H9 (cell line): Measurements from ENCODE around the gene LRRC53. TPM values are rescaled to one million over a fixed set of nuclear protein-coding genes. Genes with fewer than 3 reads are reported as not detected.

ENCODE experiments used
- DNase-seq: peaks from one replicate; pipeline ENCODE4 v3.0.0-alpha.2; 2017
- H2AFZ ChIP-seq: one replicate; pipeline ENCODE4 v1.6.1; 2013; ENCODE audit warnings: mild to moderate bottlenecking, low read length, control low read depth, moderate library complexity
- H2AK5ac ChIP-seq: 2 replicates; pipeline ENCODE4 v1.6.1; 2013; ENCODE audit warnings: low read length, control low read depth, mixed read lengths; ENCODE audit not compliant: insufficient read length
- H2BK120ac ChIP-seq: one replicate; pipeline ENCODE4 v1.6.1; 2013; ENCODE audit warnings: low read depth, mild to moderate bottlenecking, low read length, control low read depth, inconsistent platforms; ENCODE audit not compliant: poor library complexity, severe bottlenecking
- H2BK12ac ChIP-seq: 2 replicates; pipeline ENCODE4 v1.6.1; 2013; ENCODE audit warnings: low read length, control low read depth, mixed read lengths, low read depth; ENCODE audit not compliant: insufficient read length
- H2BK15ac ChIP-seq: 2 replicates; pipeline ENCODE4 v1.6.1; 2013; ENCODE audit warnings: low read depth, low read length, control low read depth
- H2BK20ac ChIP-seq: one replicate; pipeline ENCODE4 v1.6.1; 2013; ENCODE audit warnings: low read depth, mild to moderate bottlenecking, low read length, control low read depth, inconsistent platforms; ENCODE audit not compliant: poor library complexity, severe bottlenecking
- H2BK5ac ChIP-seq: 2 replicates; pipeline ENCODE4 v1.6.1; 2013; ENCODE audit warnings: low read length, control low read depth, mixed read lengths; ENCODE audit not compliant: insufficient read length
- H3K14ac ChIP-seq: 2 replicates; pipeline ENCODE4 v1.6.1; 2013; ENCODE audit warnings: low read length, control low read depth; ENCODE audit not compliant: insufficient read depth
- H3K18ac ChIP-seq: 2 replicates; pipeline ENCODE4 v1.6.1; 2013; ENCODE audit warnings: low read depth, mild to moderate bottlenecking, mixed read lengths, low read length, control low read depth; ENCODE audit not compliant: insufficient read length
- H3K23ac ChIP-seq: 2 replicates; pipeline ENCODE4 v1.6.1; 2013; ENCODE audit warnings: low read length, control low read depth, mixed read lengths, low read depth; ENCODE audit not compliant: insufficient read length
- H3K23me2 ChIP-seq: 2 replicates; pipeline ENCODE4 v1.6.1; 2013; ENCODE audit warnings: low read depth, mild to moderate bottlenecking, mixed read lengths, low read length, control low read depth; ENCODE audit not compliant: insufficient read length, poor library complexity, severe bottlenecking
- H3K27ac ChIP-seq: 2 replicates; pipeline ENCODE4 v1.5.1; 2013; ENCODE audit warnings: low read length, control low read depth, mixed read lengths, low read depth; ENCODE audit not compliant: insufficient read length
- H3K27me3 ChIP-seq: 2 replicates; pipeline ENCODE4 v1.6.1; 2013; ENCODE audit warnings: low read length, control low read depth, inconsistent platforms; ENCODE audit not compliant: insufficient read depth
- H3K4ac ChIP-seq: 2 replicates; pipeline ENCODE4 v1.6.1; 2013; ENCODE audit warnings: low read depth, mild to moderate bottlenecking, control low read depth, inconsistent platforms, low read length, moderate library complexity
- H3K4me1 ChIP-seq: 2 replicates; pipeline ENCODE4 v1.6.1; 2013; ENCODE audit warnings: low read length, control low read depth, inconsistent platforms; ENCODE audit not compliant: insufficient read depth
- H3K4me2 ChIP-seq: 2 replicates; pipeline ENCODE4 v1.6.1; 2013; ENCODE audit warnings: low read length, control low read depth, mixed read lengths; ENCODE audit not compliant: insufficient read length, insufficient read depth
- H3K56ac ChIP-seq: 2 replicates; pipeline ENCODE4 v1.6.1; 2013; ENCODE audit warnings: low read depth, mild to moderate bottlenecking, mixed read lengths, low read length, control low read depth; ENCODE audit not compliant: insufficient read length
- H3K79me1 ChIP-seq: 2 replicates; pipeline ENCODE4 v1.6.1; 2013; ENCODE audit warnings: low read depth, mild to moderate bottlenecking, moderate library complexity, low read length, control low read depth, inconsistent platforms; ENCODE audit not compliant: insufficient read depth, poor library complexity, severe bottlenecking
- H3K79me2 ChIP-seq: 2 replicates; pipeline ENCODE4 v1.6.1; 2013; ENCODE audit warnings: low read length, control low read depth, inconsistent platforms; ENCODE audit not compliant: insufficient read depth
- H3K9ac ChIP-seq: 2 replicates; pipeline ENCODE4 v1.6.1; 2013; ENCODE audit warnings: low read length, control low read depth, mixed read lengths; ENCODE audit not compliant: insufficient read length; ENCODE audit errors: extremely low read depth
- H3K9me3 ChIP-seq: one replicate; pipeline ENCODE4 v1.6.1; 2013; ENCODE audit warnings: low read depth, low read length, inconsistent platforms; ENCODE audit not compliant: control insufficient read depth
- H3T11ph ChIP-seq: one replicate; pipeline ENCODE4 v1.6.1; 2013; ENCODE audit warnings: mild to moderate bottlenecking, low read length, control low read depth, inconsistent platforms
- H4K20me1 ChIP-seq: one replicate; pipeline ENCODE4 v1.6.1; 2013; ENCODE audit not compliant: control insufficient read depth, insufficient read length, insufficient read depth
- H4K5ac ChIP-seq: 2 replicates; pipeline ENCODE4 v1.6.1; 2013; ENCODE audit warnings: low read depth, mild to moderate bottlenecking, mixed read lengths, low read length, control low read depth; ENCODE audit not compliant: insufficient read length
- H4K8ac ChIP-seq: replicated peaks from 2 replicates; pipeline ENCODE4 v1.6.1; 2013; ENCODE audit warnings: low read length, control low read depth, mixed read lengths, low read depth; ENCODE audit not compliant: insufficient read length
- H4K91ac ChIP-seq: 2 replicates; pipeline ENCODE4 v1.6.1; 2013; ENCODE audit warnings: low read depth, mild to moderate bottlenecking, moderate library complexity, mixed read lengths, low read length, control low read depth; ENCODE audit not compliant: insufficient read length
- H3K27ac Mint-ChIP-seq, 3 experiments: 2 replicates in 2 of 3; 3 replicates in 1 of 3; pipeline ENCODE4 v1.8.0; 2020 to 2021; ENCODE audit warnings: mixed read lengths in 3 of 3, mild to moderate bottlenecking in 1 of 3, moderate library complexity in 1 of 3
- H3K27me3 Mint-ChIP-seq: 2 replicates; pipeline ENCODE4 v1.8.0; 2021; ENCODE audit warnings: low read depth, mild to moderate bottlenecking, moderate library complexity, mixed read lengths
- H3K36me3 Mint-ChIP-seq, 3 experiments: 2 replicates in 2 of 3; 3 replicates in 1 of 3; pipeline ENCODE4 v1.8.0; 2020 to 2021; ENCODE audit warnings: low read depth in 3 of 3, mixed read lengths in 3 of 3; ENCODE audit not compliant: insufficient read depth in 1 of 3
- H3K4me1 Mint-ChIP-seq, 2 experiments: 2 replicates each; pipeline ENCODE4 v1.8.0; 2020; ENCODE audit warnings: mixed read lengths in 2 of 2
- H3K4me3 Mint-ChIP-seq, 2 experiments: 2 replicates in 1 of 2; 3 replicates in 1 of 2; pipeline ENCODE4 v1.8.0; 2020 to 2021; ENCODE audit warnings: mild to moderate bottlenecking in 2 of 2, mixed read lengths in 2 of 2, moderate library complexity in 1 of 2
- H3K9me3 Mint-ChIP-seq, 2 experiments: 2 replicates in 1 of 2; 3 replicates in 1 of 2; pipeline ENCODE4 v1.8.0; 2020; ENCODE audit warnings: mild to moderate bottlenecking in 2 of 2, mixed read lengths in 2 of 2, moderate library complexity in 1 of 2
- WGBS: extraction: QIAGEN DNeasy Blood & Tissue Kit; methylation state at CpG from one replicate; pipeline ENCODE4 v1.1.7; 2013; ENCODE audit warnings: missing lambda C conversion rate, low lambda C conversion rate, mixed read lengths; ENCODE audit not compliant: insufficient read length; ENCODE audit errors: extremely low coverage; 5-methylcytosine and 5-hydroxymethylcytosine counted together
- total RNA-seq: library from RNA; stranded (reverse); gene quantifications from 2 replicates; pipeline ENCODE4 v1.2.1, GENCODE V29; 2021
- TF ChIP-seq, protein P1 (sequence below): fragments of 200-600 bp; sonication (generic); conservative IDR thresholded peaks from 3 replicates; pipeline ENCODE4 v1.8.0; 2021; ENCODE audit warnings: antibody characterized with exemption, mild to moderate bottlenecking

LRRC53 gene
- total RNA-seq, 1 experiment from 2014 or later = not detected

DNA sequence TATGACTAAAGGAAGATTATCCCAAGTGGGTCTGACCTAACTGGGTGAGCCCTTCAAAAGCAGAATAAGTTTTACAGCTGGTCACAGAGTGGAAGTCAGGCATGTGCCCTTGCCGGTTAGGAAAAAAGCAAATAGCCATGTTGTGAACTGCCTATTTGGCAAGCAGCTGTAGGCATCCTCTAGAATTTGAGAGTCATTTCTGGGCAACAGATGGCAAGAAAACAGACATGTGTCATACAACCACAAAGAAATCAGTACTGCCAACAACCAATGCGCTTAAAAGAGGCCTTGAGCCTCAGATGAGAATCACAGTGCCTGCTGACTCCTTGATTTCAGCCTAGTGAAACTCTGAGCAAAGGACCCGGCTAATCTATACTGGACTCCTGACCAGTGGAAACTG, 26.8 kb downstream of the LRRC53 start:
- H2BK20ac ChIP-seq = no peak overlapping the region
- no peak overlapping the region for H3K4me2 ChIP-seq
- peaks cover 8% of the 10 kb centered on the region for H3K4me1 ChIP-seq
- no peak overlapping the region for H3K4me3 Mint-ChIP-seq
- no peaks in the 10 kb centered on the region for H3K79me1 ChIP-seq
- H3K56ac ChIP-seq = no peak overlapping the region
- H3K23ac ChIP-seq = no peak overlapping the region
- no peaks in the 10 kb centered on the region; a peak in 1 of 7 replicates for H3K36me3 Mint-ChIP-seq
- H3K27me3 Mint-ChIP-seq = no peaks in the 10 kb centered on the region
- H3K23me2 ChIP-seq = no peaks in the 10 kb centered on the region
- no peaks in the 10 kb centered on the region for H4K20me1 ChIP-seq
- H3T11ph ChIP-seq = no peak overlapping the region
- no peak overlapping the region for H4K5ac ChIP-seq
- no peak overlapping the region for H3K18ac ChIP-seq
- H4K8ac ChIP-seq = no peak overlapping the region
- H3K79me2 ChIP-seq = no peaks in the 10 kb centered on the region
- no peak overlapping the region for H3K9ac ChIP-seq
- H2AK5ac ChIP-seq = no peak overlapping the region
- no peak overlapping the region for H3K27ac ChIP-seq
- no peak overlapping the region for H2BK120ac ChIP-seq
- no peak for DNase-seq
- no peak overlapping the region for H2BK12ac ChIP-seq
- H2BK15ac ChIP-seq = no peak overlapping the region
- WGBS = no CpG with 5 or more reads among the region's 3 CpGs
- no peaks in the 10 kb centered on the region for H3K27me3 ChIP-seq
- no peak overlapping the region for H3K4ac ChIP-seq
- H2AFZ ChIP-seq = no peak overlapping the region
- TF ChIP-seq, protein P1, sequence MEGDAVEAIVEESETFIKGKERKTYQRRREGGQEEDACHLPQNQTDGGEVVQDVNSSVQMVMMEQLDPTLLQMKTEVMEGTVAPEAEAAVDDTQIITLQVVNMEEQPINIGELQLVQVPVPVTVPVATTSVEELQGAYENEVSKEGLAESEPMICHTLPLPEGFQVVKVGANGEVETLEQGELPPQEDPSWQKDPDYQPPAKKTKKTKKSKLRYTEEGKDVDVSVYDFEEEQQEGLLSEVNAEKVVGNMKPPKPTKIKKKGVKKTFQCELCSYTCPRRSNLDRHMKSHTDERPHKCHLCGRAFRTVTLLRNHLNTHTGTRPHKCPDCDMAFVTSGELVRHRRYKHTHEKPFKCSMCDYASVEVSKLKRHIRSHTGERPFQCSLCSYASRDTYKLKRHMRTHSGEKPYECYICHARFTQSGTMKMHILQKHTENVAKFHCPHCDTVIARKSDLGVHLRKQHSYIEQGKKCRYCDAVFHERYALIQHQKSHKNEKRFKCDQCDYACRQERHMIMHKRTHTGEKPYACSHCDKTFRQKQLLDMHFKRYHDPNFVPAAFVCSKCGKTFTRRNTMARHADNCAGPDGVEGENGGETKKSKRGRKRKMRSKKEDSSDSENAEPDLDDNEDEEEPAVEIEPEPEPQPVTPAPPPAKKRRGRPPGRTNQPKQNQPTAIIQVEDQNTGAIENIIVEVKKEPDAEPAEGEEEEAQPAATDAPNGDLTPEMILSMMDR = no peak
- H3K14ac ChIP-seq = no peak overlapping the region
- H3K9me3 ChIP-seq = no peaks in the 10 kb centered on the region
- H2BK5ac ChIP-seq = no peak overlapping the region
- H3K9me3 Mint-ChIP-seq = peaks cover 0 to 2% of the 10 kb centered on the region in 2 experiments; a peak in 2 of 5 replicates
- H3K27ac Mint-ChIP-seq = peak overlapping the region in 1 of 3 experiments; percentile 32; a peak in 1 of 7 replicates
- H4K91ac ChIP-seq = no peak overlapping the region
- peaks cover 35 to 39% of the 10 kb centered on the region in 2 experiments for H3K4me1 Mint-ChIP-seq
